ENCODE data around the gene PARP6.

GRCh38 chr15:72195101-72195511 is 77.2 kb downstream of the PARP6 start:
- TF ChIP-seq POLR2A (IDR thresholded peaks at IDR 0.05; ENCODE audit: low read depth, low read length), result no peak
- TF ChIP-seq PAX5 (IDR thresholded peaks at IDR 0.05; ENCODE audit: insufficient read depth, low read length, severe bottlenecking), result no peak
- TF ChIP-seq POLR2AphosphoS5 (IDR thresholded peaks at IDR 0.05; ENCODE audit: low read depth, low read length), result no peak
- peak; percentile 89 for TF ChIP-seq SPI1 (IDR thresholded peaks at IDR 0.05; ENCODE audit: low read depth, low read length)
- TF ChIP-seq POU2F2 (IDR thresholded peaks at IDR 0.05; ENCODE audit: low read depth, low read length), result no peak
